ENCODE measurements around the gene PLPPR3.

DNA sequence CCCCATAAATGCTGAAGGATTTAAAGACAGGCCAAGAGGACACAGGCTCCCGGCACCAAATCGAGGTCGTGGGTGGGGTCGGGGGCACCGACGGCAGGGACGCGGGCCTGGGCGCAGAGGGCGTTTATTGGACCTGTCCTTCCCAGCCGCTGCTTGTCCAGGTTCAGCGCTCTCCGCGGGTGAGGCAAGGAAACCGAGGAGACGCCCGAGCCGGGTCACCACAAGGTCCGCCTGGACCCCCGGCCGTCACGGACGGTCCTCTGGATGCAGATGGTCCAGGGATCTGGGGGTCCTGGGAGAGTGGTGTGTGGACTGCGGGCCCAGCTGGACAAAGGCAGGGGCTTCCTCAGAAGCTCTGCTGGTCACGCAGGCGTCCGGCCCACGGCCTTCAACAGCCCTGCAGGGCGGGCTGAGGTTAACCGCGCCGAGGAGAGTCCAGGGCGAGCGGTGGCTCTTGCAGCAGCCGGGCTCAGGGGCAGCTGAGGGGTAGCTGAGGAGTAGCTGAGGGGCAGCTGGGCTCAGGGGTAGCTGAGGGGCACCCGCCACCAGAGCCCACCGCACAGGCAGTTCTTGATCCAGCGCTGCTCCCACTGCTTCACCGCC, 46.2 kb upstream of the PLPPR3 start:
- TF ChIP-seq POLR2AphosphoS5 (IDR thresholded peaks at IDR 0.05; ENCODE audit: low read depth, low read length) (no peak), EZH2phosphoT487 (IDR thresholded peaks at IDR 0.05; ENCODE audit: borderline replicate concordance, low read depth) (no peak), MXI1 (IDR thresholded peaks at IDR 0.05; ENCODE audit: low read depth, low read length) (no peak), RCOR1 (IDR thresholded peaks at IDR 0.05; ENCODE audit: low read length) (no peak), CTCF (IDR thresholded peaks at IDR 0.05) (no peak), TCF12 (IDR thresholded peaks at IDR 0.05) (no peak), SIN3A (IDR thresholded peaks at IDR 0.05; ENCODE audit: borderline replicate concordance, low read depth, low read length) (no peak), TAF1 (IDR thresholded peaks at IDR 0.05; ENCODE audit: borderline replicate concordance, low read depth, low read length) (no peak), CHD2 (IDR thresholded peaks at IDR 0.05; ENCODE audit: low read length, partially characterized antibody) (no peak)
